GM12864 (cell line): ENCODE data around the gene BDH1.

Source experiments
- DNase-seq: peaks from one replicate; pipeline ENCODE4 v3.0.0-alpha.2; 2011; ENCODE audit warnings: low read depth
- H3K4me3 ChIP-seq: 2 replicates; pipeline ENCODE4 v1.5.1; 2011; ENCODE audit warnings: mild to moderate bottlenecking, low read depth, low read length, control low read depth
- TF ChIP-seq, protein P1 (sequence below): IDR thresholded peaks from 2 replicates; pipeline ENCODE4 v1.5.1; 2011; ENCODE audit warnings: low read depth, mild to moderate bottlenecking, moderate library complexity, low read length, control low read depth, inconsistent platforms; ENCODE audit errors: missing control alignments

Gene BDH1

DNA sequence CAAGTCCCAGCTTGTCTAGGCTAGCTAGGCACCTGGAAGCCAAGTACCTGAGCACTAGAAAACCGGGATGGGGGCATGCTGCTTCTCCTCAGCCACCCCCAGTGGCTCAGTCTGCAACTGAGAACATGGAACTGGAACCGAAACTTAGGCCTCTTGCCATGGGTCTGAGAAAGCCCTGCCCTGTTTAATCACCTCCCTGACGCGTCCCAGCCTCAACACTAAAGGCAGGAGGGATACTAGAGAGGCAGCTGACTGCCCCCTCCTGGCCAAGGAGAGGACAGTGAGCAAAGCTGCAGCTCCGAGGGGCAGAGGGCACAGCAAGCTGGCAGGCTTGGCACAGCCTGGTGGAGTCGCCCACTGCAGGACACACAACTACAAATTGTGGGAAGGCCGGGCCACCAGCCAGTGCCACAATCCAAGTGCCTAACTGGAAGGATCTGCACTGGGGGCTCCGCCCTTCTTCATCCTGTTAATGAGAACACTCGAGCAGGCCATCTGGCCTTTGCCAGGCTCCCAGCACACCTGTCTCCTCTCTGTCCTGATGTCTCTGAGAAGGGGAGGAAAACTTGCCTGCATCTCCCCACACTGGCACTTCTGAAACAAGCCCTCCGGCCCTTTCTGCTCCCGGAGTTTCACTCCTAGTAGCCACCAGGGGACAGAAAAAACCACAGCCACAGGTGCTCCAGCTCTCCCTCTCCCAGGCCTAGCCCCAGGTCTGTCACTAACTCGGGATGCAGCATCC, 53.7 kb downstream of the BDH1 start:
- H3K4me3 ChIP-seq = no peak overlapping the region
- TF ChIP-seq, protein P1, sequence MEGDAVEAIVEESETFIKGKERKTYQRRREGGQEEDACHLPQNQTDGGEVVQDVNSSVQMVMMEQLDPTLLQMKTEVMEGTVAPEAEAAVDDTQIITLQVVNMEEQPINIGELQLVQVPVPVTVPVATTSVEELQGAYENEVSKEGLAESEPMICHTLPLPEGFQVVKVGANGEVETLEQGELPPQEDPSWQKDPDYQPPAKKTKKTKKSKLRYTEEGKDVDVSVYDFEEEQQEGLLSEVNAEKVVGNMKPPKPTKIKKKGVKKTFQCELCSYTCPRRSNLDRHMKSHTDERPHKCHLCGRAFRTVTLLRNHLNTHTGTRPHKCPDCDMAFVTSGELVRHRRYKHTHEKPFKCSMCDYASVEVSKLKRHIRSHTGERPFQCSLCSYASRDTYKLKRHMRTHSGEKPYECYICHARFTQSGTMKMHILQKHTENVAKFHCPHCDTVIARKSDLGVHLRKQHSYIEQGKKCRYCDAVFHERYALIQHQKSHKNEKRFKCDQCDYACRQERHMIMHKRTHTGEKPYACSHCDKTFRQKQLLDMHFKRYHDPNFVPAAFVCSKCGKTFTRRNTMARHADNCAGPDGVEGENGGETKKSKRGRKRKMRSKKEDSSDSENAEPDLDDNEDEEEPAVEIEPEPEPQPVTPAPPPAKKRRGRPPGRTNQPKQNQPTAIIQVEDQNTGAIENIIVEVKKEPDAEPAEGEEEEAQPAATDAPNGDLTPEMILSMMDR = peak; percentile 72
- DNase-seq = peak; percentile 52

DNA sequence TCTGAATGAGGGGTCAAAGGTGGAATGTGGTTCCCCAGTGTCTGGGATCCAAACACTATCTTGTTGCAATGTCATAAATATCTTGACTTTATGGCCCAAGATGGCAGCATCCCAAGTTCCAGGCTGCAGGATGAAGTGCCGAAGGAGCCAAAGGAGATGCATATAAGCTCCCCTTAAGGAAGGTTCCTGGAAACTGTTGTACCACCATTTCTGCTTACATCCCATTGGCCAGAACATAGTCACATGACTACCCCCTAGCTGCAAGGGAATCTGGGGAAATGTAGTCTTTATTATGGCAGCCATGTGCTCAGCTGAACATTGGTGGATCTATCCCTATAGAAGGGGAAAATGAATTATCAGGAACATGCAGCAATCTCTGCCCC, 54.3 kb downstream of the BDH1 start:
- DNase-seq = peak; percentile 30
- TF ChIP-seq, protein P1 = no peak
- no peak overlapping the region for H3K4me3 ChIP-seq

- DNase-seq = no peak
- TF ChIP-seq, protein P1 = no peak
- H3K4me3 ChIP-seq = no peak overlapping the region
These were observed 55.0 kb downstream of the BDH1 start for GRCh38 chr3:197500812-197501211.

GRCh38 chr3:197499427-197499826, 56.3 kb downstream of the BDH1 start:
- TF ChIP-seq, protein P1 = no peak
- no peak overlapping the region for H3K4me3 ChIP-seq
- DNase-seq = no peak

DNA sequence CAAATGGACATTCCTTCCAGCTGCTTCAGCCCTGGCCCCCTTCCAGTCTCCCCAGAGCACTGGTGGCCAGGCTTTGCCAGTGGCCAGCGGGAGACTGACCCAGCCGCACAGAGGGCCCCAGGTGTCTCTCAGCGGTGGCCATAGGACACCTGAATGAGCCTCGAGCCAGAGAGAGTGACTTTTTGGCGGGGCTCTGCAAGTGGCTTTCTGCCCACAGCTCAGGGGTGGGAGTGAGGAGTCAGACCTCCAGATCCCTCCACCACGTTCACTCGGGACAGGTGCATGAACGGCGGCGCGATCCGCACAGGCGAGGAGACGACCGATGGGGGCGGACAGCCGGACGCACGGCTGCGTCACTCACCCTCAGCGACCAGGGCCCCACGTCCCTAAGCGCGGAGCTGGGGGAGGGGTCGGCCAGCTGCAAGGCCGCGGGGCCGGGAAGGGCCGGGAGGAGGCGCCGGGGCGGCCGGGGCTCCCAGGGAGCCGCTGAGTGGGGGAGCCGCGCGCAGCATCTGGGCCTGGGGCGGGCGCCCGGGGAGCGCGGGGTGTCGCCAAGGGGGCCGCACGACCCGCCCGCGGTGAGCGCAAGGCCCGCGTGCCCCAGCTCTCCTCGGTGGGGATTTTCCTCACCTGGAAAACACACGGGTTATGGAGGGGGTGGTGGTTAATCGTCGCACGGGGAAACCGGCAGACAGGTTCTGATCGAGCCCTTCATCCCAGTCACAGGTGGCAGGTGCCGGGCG, 57.1 kb downstream of the BDH1 start:
- H3K4me3 ChIP-seq = no peak overlapping the region
- DNase-seq = no peak
- TF ChIP-seq, protein P1 = no peak

DNA sequence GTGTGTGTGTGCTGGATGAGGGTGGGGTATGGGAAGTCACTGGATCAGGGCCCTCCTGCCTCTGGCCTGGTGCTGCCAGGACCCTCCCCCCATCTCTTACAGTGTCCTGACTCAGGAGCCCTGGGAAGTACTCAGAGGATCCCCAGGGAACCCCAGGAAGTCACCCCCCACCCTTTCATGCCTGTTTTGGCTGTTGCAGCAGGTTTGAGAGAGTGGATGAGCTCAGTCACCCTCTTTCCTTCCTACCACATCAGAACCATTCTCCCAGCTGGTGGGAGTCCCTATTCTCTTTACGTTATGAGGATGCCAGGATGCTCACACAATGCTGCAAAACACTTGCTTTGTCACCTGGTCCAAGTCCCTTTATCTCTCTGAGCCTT, 59.0 kb downstream of the BDH1 start:
- H3K4me3 ChIP-seq = no peak overlapping the region
- no peak for DNase-seq
- TF ChIP-seq, protein P1 = no peak
